MM.1S (cell line): ENCODE results near the gene MTSS2.

Source experiments
- CTCF ChIP-seq: fragments of 300-600 bp; sonication (generic); IDR thresholded peaks from 2 replicates; pipeline ENCODE4 v1.5.1; 2016; ENCODE audit warnings: antibody characterized with exemption, low read length, mixed read lengths
- EZH2 ChIP-seq: fragments of 300-600 bp; sonication (generic); optimal IDR thresholded peaks from 2 replicates; pipeline ENCODE3; 2017; ENCODE audit warnings: low read depth, mild to moderate bottlenecking, antibody characterized with exemption, low read length, mixed read lengths

GRCh38 chr16:70685938-70686375 is at the start of gene MTSS2:
- TF ChIP-seq CTCF: no peak
- TF ChIP-seq EZH2: no peak
